Stimulated activated memory B cell treated with anti-CD40 and anti-IgM and Interleukin-4, amounts not matched to agents 10 μg/mL and 1 μg/mL and 100 μg/mL, for 72 hours (primary cell): ENCODE measurements around the gene DAW1.
"Not testable (repeated sequence)": the region's sequence is repeated elsewhere in the genome, so short reads cannot be mapped to it uniquely, and the experiment has no call there.

Experiments
- ATAC-seq: fragments of 150-1000 bp; cut with Tn5 transposase; 2 replicates; pipeline ENCODE4 v1.10.0; 2021
- H3K27ac Mint-ChIP-seq: one replicate; pipeline ENCODE4 v1.8.0; 2022; ENCODE audit warnings: mild to moderate bottlenecking, mixed read lengths
- H3K27me3 Mint-ChIP-seq: one replicate; pipeline ENCODE4 v1.8.0; 2022; ENCODE audit warnings: mixed read lengths
- H3K36me3 Mint-ChIP-seq: one replicate; pipeline ENCODE4 v1.8.0; 2022; ENCODE audit warnings: mixed read lengths
- H3K4me1 Mint-ChIP-seq: one replicate; pipeline ENCODE4 v1.8.0; 2022; ENCODE audit warnings: mixed read lengths
- H3K4me3 Mint-ChIP-seq: one replicate; pipeline ENCODE4 v1.8.0; 2022; ENCODE audit warnings: mild to moderate bottlenecking, moderate library complexity, mixed read lengths
- H3K9me3 Mint-ChIP-seq: one replicate; pipeline ENCODE4 v1.8.0; 2022; ENCODE audit warnings: mixed read lengths

The DAW1 gene, protein sequence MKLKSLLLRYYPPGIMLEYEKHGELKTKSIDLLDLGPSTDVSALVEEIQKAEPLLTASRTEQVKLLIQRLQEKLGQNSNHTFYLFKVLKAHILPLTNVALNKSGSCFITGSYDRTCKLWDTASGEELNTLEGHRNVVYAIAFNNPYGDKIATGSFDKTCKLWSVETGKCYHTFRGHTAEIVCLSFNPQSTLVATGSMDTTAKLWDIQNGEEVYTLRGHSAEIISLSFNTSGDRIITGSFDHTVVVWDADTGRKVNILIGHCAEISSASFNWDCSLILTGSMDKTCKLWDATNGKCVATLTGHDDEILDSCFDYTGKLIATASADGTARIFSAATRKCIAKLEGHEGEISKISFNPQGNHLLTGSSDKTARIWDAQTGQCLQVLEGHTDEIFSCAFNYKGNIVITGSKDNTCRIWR

DNA sequence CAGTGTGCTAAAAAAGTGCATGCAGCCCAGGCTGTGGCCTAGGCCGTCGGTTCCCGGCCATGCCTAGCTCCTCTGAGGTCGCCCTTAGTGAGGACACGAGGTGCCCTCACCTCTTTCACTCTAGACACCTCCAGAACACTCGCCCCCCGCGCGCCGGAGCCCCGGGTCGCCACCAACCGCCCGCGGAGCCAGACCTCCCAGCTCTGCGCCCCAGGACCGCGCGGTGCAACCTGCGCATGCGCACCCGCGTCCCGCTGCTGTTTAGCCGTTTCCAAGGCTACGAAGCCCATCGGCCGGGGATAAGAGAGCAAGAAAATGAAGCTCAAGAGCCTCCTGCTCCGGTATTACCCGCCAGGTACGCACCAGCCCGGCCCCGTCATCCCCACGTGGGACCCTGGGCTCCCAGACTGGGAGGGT, at the start of gene DAW1:
DAW1 (plus strand) TSS at position 257 of the 417 bp plus-strand sequence; CDS start at position 316, 59 bp downstream.
- H3K27ac Mint-ChIP-seq: no peak within 1 kb of the TSS
- H3K27me3 Mint-ChIP-seq: peaks cover 32% of the 10 kb centered on the region
- no peaks in the 10 kb centered on the region for H3K4me1 Mint-ChIP-seq
- no peak within 1 kb of the TSS for H3K4me3 Mint-ChIP-seq
- peaks cover 2% of the 10 kb centered on the region for H3K9me3 Mint-ChIP-seq
- H3K36me3 Mint-ChIP-seq: no peaks in the 10 kb centered on the region
- ATAC-seq: peak; percentile 59

DNA sequence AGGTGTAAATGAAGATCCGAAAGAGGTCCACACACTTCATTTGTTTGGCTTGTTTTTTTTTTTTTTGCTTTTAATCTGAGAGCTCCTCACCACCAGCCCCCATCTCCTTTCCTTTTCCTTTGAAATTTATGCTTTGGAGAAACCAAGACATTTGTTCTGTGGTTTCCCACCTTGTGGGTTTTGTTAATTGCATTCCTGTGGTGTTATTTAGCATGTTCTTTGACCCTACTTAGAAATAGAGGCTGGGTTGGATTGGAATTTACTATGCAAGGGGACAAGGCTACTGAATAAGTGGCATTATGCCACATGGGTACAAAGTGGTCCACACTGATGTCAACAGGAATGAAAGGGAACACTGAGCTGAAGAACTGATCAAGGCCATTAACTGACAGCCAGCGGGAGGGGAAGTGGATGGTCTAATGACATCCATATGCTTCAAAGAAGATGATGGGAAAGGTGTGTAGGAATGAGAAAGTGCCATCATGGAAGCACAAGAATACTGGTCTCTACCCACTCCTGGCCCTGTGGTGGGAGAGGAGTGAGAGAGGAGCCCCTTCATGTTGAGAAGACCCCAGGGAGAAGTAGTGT, 48.9 kb upstream of the DAW1 start:
- Mint-ChIP-seq H3K9me3 (peaks cover 3% of the 10 kb centered on the region), H3K36me3 (no peaks in the 10 kb centered on the region), H3K27ac (no peak overlapping the region)

GRCh38 chr2:227823922-227824321, 47.5 kb upstream of the DAW1 start:
- no peak overlapping the region for H3K4me3 Mint-ChIP-seq
- H3K27ac Mint-ChIP-seq: no peak overlapping the region

More for the DNA sequence above, 48.9 kb upstream of the DAW1 start:
- Mint-ChIP-seq H3K27me3 (peaks cover 28% of the 10 kb centered on the region), H3K4me1 (no peaks in the 10 kb centered on the region), H3K4me3 (no peak overlapping the region)
- no peak for ATAC-seq

DNA sequence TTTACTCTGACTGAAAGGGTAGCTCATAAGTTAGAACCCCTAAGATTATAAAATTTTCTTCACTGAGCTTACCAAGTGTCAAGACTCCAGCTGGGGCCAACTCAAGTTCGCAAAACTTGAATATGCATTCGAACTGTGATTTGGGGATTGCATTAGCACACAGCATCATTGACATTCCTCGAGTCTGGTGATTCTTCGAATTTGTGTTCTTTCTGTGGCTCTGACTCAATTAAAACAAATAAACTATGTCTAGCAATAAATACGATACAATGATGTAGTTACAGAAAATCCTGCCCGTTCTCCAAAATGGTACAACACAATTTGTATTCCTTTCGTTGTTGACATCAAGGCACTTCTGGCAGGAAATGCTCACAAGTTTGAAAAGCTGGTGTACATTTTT, 46.7 kb upstream of the DAW1 start:
- Mint-ChIP-seq H3K36me3 (no peaks in the 10 kb centered on the region), H3K27me3 (peaks cover 28% of the 10 kb centered on the region), H3K27ac (no peak overlapping the region), H3K4me1 (no peaks in the 10 kb centered on the region), H3K9me3 (peaks cover 3% of the 10 kb centered on the region), H3K4me3 (no peak overlapping the region)
- no peak for ATAC-seq

More at GRCh38 chr2:227823922-227824321, 47.5 kb upstream of the DAW1 start:
- Mint-ChIP-seq H3K9me3 (peaks cover 3% of the 10 kb centered on the region), H3K36me3 (no peaks in the 10 kb centered on the region), H3K4me1 (no peaks in the 10 kb centered on the region), H3K27me3 (peaks cover 28% of the 10 kb centered on the region)
- no peak for ATAC-seq

DNA sequence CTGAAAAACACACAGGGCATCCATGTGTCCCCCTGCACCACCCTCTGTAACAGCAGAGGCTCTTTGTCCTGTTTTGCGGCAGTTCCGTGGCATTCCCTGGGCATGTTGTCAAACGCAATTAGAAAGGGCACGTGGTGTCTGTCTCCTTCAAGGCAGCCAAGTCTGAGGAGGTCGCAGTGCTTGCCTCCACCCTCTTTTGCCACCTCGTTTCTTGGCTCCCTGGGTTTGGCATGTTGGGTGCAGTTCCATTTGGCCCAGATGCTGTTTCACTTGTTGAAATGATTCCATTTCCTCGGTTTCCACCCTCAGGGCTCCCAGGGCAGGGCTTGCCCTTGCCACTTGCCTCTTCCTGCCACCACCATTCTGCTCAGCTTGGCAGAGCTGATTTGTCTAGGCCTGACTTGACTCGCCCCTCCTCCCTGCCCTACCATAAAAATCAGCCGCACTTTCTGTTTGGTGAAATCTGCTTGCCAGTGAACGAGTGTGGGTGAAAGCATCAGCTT, 45.4 kb upstream of the DAW1 start:
- Mint-ChIP-seq H3K4me1 (no peaks in the 10 kb centered on the region), H3K27ac (no peak overlapping the region), H3K27me3 (peaks cover 19% of the 10 kb centered on the region), H3K36me3 (no peaks in the 10 kb centered on the region), H3K4me3 (no peak overlapping the region), H3K9me3 (no peaks in the 10 kb centered on the region)
- ATAC-seq: no peak

DNA sequence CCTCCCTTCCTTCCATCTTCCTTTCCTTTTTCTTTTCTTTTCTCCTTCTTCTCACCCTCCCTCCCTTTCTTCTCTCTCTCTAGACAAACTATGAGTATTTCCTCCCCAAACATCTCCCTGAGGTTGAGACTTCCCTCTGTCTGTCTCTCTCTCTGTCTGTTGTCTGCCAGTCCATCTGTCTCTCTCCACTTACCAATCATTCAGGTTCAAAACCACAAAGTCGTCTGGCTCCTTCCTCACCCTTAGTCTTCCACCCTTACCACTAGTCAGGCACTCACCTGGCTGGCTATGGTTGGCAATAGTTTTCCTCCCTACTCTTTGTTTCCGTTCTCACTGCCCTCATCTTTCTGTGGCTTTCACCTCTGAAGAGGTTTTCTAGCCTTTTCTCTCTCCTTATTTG, 44.9 kb upstream of the DAW1 start:
- Mint-ChIP-seq H3K27me3 (peaks cover 15% of the 10 kb centered on the region), H3K36me3 (no peaks in the 10 kb centered on the region), H3K4me3 (no peak overlapping the region), H3K4me1 (no peaks in the 10 kb centered on the region), H3K9me3 (no peaks in the 10 kb centered on the region), H3K27ac (no peak overlapping the region)
- ATAC-seq: no peak

DNA sequence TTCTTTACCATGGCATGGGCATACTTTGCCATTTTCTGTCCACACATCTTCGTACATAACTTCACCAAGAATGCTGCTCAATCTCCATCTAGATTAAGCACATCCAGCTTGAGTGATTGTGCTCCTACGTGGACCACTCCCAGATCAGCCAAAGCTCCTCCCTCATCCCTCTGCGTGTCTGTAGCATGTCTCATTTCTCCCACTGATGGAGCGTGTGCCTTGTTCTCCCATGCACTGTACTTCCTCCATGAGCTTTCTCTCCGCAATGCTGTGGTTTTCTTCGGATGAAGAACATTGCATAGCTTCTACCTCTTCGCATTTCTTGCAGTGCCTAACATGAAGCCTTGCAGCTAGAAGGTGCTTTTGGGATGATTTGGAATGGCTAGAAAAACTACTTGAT, 44.3 kb upstream of the DAW1 start:
- no peak for ATAC-seq
- Mint-ChIP-seq H3K27ac (no peak overlapping the region), H3K36me3 (no peaks in the 10 kb centered on the region), H3K4me3 (no peak overlapping the region), H3K27me3 (peaks cover 12% of the 10 kb centered on the region), H3K4me1 (no peaks in the 10 kb centered on the region), H3K9me3 (no peaks in the 10 kb centered on the region)

- Mint-ChIP-seq H3K27me3 (peaks cover 12% of the 10 kb centered on the region), H3K9me3 (no peaks in the 10 kb centered on the region), H3K27ac (no peak overlapping the region), H3K4me1 (no peaks in the 10 kb centered on the region), H3K4me3 (no peak overlapping the region), H3K36me3 (no peaks in the 10 kb centered on the region)
- no peak for ATAC-seq
Measured at GRCh38 chr2:227828477-227828912, 42.9 kb upstream of the DAW1 start.

- Mint-ChIP-seq H3K4me1 (no peaks in the 10 kb centered on the region), H3K9me3 (no peaks in the 10 kb centered on the region), H3K27ac (no peak overlapping the region), H3K27me3 (peaks cover 12% of the 10 kb centered on the region), H3K36me3 (no peaks in the 10 kb centered on the region), H3K4me3 (no peak overlapping the region)
- ATAC-seq: no peak
Measured at GRCh38 chr2:227829337-227829736, 42.1 kb upstream of the DAW1 start.

- Mint-ChIP-seq H3K4me1 (no peaks in the 10 kb centered on the region), H3K4me3 (no peak overlapping the region), H3K9me3 (no peaks in the 10 kb centered on the region), H3K27me3 (no peaks in the 10 kb centered on the region), H3K27ac (no peak overlapping the region), H3K36me3 (no peaks in the 10 kb centered on the region)
- ATAC-seq: no peak
Measured at GRCh38 chr2:227834423-227834822, 37.0 kb upstream of the DAW1 start.

GRCh38 chr2:227834916-227835650, 36.3 kb upstream of the DAW1 start:
- no peak for ATAC-seq
- Mint-ChIP-seq H3K9me3 (no peaks in the 10 kb centered on the region), H3K27me3 (peaks cover 3% of the 10 kb centered on the region), H3K36me3 (no peaks in the 10 kb centered on the region), H3K4me1 (no peaks in the 10 kb centered on the region), H3K27ac (no peak overlapping the region), H3K4me3 (no peak overlapping the region)

DNA sequence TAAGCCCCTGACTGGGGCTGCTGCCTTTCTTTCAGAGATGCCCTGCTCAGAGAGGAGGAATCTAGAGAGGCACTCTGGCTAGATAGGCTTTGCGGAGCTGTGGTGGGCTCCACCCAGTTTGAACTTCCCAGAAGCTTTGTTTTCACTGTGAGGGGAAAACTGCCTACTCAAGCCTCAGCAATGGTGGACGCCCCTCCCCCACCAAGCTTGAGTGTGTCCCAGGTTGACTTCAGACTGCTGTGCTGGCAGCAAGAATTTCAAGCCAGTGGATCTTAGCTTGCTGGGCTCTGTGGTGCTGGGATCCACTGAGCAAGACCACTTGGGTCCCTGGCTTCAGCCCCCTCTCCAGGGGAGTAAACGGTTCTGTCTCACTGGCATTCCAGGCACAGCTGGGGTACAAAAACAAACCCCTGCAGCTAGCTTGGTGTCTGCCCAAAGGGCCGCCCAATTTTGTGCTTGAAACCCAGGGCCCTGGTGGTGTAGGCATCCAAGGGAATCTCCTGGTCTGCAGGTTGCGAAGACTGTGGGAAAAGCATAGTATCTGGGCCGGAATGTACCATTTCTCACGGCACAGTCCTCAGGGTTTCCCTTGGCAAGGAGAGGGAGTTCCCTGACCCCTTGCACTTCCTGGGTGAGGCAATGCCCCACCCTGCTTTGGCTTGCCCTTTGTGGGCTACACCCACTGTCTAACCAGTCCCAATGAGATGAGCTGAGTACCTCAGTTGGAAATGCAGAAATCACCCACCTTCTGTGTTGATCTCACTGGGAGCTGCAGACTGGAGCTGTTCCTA, 31.9 kb upstream of the DAW1 start:
- H3K36me3 Mint-ChIP-seq, H3K9me3 Mint-ChIP-seq, H3K27ac Mint-ChIP-seq, H3K4me1 Mint-ChIP-seq, H3K4me3 Mint-ChIP-seq, ATAC-seq, H3K27me3 Mint-ChIP-seq: not testable (repeated sequence)

DNA sequence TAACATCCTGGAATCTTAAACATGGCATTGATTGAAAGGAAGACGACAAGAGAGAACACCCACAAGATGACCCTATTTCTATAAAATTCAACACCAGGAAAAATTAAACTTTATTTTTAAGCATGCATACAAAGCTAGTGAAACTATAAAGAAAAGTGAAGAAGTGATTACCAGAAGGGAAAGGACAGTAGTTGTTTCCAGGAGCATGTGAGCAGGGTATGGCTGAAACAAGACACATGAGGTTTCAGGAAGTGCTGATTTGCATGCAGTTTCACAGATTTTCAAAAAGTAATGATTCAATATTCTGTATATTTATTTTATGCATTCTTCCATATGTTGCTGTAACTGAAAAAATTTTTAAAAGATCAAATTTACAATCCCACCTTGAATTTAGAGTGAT, 24.6 kb upstream of the DAW1 start:
- H3K27me3 Mint-ChIP-seq: peaks cover 7% of the 10 kb centered on the region
- no peaks in the 10 kb centered on the region for H3K36me3 Mint-ChIP-seq
- ATAC-seq: no peak
- no peaks in the 10 kb centered on the region for H3K9me3 Mint-ChIP-seq
- H3K27ac Mint-ChIP-seq: no peak overlapping the region
- peaks cover 13% of the 10 kb centered on the region for H3K4me1 Mint-ChIP-seq
- H3K4me3 Mint-ChIP-seq: no peak overlapping the region

DNA sequence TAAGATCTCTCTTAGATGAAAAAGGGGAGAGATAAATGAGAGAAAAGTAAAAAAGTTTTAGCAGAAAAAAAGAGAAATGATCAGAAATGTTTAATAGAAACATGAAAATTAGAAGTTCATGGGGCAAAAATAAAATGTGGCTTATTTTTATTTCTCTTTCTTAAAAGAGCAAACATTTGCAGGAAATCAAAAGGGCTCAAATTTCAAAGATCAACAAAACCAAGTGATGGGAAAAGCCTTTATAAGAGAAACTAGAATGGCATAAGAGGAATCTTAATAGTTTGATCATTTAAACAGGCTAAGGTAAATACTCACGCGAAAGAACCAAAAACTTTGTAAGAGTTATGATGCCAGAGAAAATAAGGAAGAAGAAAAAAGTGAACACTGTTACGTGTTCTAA, 23.3 kb upstream of the DAW1 start:
- Mint-ChIP-seq H3K36me3 (no peaks in the 10 kb centered on the region), H3K4me1 (peaks cover 13% of the 10 kb centered on the region), H3K4me3 (no peak overlapping the region), H3K9me3 (no peaks in the 10 kb centered on the region), H3K27me3 (peaks cover 16% of the 10 kb centered on the region), H3K27ac (no peak overlapping the region)
- no peak for ATAC-seq

DNA sequence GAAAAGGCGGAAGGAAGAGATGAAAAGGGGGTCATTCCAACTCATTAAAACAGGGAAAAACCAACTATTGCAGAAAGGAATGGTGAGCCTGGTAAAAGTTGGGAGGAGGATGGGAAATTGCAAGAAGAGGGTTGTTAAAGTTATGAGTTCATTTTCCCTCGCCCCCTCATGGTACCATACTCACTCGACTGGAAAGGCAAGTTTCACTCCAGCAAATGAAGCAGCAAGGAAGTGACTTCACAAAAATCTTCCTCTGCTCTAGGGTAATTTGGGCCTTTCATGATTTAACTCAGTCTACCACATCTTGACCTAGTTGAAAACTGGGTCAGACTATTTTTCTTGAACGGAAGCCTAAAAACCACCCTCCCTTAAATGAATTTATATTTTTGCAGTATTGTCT, 22.8 kb upstream of the DAW1 start:
- Mint-ChIP-seq H3K9me3 (no peaks in the 10 kb centered on the region), H3K4me3 (no peak overlapping the region), H3K27me3 (peaks cover 18% of the 10 kb centered on the region), H3K27ac (no peak overlapping the region), H3K4me1 (peaks cover 13% of the 10 kb centered on the region), H3K36me3 (no peaks in the 10 kb centered on the region)
- peak; percentile 48 for ATAC-seq
